Urothelium cell line (cell line): Measurements from ENCODE around the gene UBE2E3.

Source experiments
- DNase-seq: peaks from one replicate; pipeline ENCODE4 v3.0.0; 2011; ENCODE audit warnings: low spot score, mixed read lengths
- FAIRE-seq: peaks from 2 replicates; lab custom pipeline; 2011; peaks lifted over from hg19 to GRCh38; lab: Jason Lieb, UNC

UBE2E3 gene

DNA sequence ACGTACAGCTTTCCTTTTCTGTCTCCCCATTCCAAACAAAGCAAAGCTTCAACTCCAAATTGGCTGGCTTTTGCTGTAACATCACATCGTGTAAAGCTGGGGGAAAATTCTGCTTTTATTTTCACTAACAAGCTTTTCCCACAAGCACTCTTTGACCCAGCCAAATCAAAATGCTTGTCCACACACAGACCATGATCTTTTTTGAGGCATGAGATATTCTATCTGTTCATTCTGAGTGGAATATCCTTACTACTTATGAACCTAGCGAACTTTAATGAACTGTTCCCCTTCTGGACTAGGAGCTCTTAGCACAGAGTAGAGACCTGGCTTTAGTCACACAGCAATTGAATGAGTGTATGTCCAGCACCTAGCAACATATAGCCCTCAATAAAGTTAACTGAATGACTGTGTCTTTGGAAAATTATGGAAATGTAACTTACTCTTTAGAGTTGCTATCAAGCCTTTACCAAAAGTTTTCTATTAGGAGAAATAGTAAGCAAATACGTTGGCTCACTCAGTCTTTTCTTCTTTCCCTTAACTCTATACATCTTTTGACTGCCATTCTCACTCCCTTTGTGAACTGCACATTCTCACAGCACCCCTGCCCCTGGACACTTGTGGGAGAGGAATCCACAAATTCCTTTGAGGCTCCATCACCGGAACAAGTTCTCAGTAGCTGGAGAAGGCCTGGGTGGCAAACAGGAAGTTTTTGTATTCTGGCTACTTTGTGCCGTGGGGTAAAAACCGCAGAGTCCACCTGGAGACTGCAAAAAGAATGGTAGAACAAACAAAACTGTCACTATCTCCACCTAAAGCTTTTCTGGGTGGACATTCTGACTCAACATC is 1.3 kb upstream of the UBE2E3 start:
- DNase-seq (peak; percentile 69), FAIRE-seq (peak; percentile 81)

- DNase-seq: no peak
- FAIRE-seq: no peak
Measured at GRCh38 chr2:180979749-180980105, 678 bp upstream of the UBE2E3 start.

- FAIRE-seq (no peak), DNase-seq (peak; percentile 43)
Measured at GRCh38 chr2:180980943-180981911, 822 bp downstream of the UBE2E3 start.

DNA sequence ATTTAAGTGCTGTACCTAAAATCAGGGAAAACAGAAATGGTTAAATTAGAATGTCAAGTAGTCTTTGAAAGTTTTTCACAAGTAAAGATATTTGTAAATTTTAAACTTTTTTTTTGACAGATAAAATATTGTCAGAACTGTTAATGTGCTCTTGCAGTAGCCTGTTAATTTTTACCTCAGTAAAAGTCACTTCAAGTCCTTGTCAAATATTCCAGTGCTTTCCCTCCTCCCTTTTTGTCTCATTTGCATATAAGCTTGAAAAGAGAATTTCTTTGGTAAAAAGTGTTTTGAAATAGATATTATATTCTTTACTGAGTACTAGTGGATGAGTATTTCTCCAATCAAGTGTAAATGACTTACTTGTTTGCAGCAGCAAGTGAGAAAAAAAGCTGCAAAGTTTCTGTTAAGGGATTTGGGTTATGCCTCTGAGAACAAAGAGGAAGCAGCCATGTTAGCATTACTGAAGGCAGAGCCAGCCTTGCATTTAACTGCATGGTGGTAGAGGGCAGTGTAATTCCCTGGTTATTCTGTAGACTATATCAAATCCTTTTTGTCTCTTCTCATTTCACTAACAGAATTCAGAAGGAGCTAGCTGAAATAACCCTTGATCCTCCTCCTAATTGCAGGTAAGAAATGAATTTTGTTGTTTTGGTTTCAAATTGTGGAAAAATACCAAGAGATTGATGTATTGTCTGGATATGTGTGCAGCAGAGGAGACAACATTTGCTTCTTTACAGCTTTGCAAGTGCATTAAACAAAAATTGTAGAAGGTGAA is 3.2 kb downstream of the UBE2E3 start:
- FAIRE-seq (no peak), DNase-seq (peak; percentile 34)

- DNase-seq: no peak
- FAIRE-seq: no peak
Measured at GRCh38 chr2:180985771-180986395, 5.5 kb downstream of the UBE2E3 start.

GRCh38 chr2:180987146-180987545 is 6.7 kb downstream of the UBE2E3 start:
- DNase-seq: no peak
- FAIRE-seq: no peak

DNA sequence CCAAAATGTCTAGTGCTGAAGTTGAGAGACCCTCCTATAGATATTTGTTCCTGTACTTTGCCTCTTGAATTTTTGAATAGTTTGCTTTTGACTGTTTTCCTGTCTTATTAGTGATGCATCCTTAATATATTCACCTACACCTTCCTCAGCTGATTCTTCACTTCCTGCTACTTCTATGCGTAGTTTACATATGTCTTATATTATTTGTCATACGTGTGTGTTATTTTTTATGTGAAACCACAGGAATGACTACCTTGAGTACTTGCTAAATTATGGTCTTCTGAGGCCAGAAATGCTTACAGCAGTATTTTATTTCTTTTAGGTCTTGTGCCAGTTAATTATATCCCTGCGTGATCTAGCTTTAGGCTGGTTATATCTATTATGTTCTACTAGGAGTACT is 9.9 kb downstream of the UBE2E3 start:
- FAIRE-seq (no peak), DNase-seq (no peak)

GRCh38 chr2:180990794-180991193 is 10.4 kb downstream of the UBE2E3 start:
- no peak for DNase-seq
- FAIRE-seq: no peak

DNA sequence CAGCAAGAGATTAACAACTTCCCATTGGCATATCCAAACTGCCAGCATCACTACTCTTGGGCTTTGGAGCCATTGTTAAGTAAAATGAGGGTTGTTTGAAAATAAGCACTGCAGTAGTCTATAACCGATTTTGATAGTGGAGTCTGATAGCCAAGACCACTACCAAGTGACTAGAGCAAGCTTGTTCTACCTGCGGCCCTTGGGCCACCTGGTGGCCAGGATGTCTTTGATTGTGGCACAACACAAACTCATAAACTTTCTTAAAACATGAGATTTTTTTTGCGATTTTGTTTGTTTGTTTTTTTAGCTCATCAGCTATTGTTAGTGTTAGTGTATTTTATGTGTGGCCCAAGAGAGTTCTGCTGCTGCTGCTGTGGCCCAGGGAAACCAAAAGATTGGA is 11.0 kb downstream of the UBE2E3 start:
- DNase-seq: no peak
- FAIRE-seq: no peak

DNA sequence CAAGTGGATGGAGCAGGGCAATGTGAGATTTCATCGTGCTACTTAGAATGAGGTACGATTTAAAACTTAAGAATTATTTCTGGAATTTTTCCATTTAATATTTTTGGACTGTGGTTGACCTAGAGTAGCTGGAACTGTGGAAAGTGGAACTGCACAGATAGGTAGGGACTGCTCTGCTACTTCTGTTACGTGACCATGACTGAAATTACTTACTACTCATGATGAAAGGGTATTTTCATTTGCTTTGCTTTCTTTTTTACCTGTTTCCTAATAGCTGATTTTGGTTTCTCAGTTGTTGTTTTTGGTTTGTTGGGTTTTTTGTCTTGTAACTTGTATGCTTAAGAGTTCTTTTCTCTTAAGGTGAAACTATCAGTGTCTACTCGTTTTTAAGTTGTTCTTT is 11.4 kb downstream of the UBE2E3 start:
- no peak for DNase-seq
- no peak for FAIRE-seq

GRCh38 chr2:180992994-180993393 is 12.6 kb downstream of the UBE2E3 start:
- no peak for DNase-seq
- no peak for FAIRE-seq

- FAIRE-seq: no peak
- DNase-seq: no peak
Measured at GRCh38 chr2:180999274-180999964, 19.0 kb downstream of the UBE2E3 start.

DNA sequence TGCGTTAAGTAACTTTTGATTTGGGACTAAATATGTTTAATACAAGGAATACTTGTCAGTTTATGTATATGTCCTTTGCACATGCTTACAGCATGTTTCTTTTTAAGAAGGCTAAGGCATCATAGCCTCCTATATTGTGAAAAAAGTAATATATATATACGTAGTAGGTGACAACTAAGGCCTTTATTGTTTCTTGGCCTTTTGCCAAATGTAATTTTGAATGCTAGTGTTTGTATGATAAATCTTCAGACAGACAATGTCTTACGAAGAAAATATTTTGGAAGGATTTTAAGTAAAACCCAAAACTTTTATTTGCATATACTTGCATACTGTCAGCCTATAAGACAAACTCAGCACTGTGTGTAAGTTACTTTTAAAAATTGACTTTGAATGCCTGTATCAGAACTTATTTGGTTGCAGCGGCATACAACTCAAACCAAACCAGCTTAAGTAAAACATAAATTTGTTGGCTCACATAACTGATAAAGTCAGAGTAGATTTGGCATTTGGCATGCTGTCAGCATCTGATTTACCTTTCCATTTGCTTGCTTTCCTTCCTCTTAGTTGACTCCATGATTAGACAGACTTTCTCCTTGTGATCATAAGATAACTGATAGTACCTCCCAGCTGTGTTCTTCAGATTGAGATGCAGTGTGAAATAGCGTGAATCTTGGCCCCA is 24.4 kb downstream of the UBE2E3 start:
- FAIRE-seq: no peak

GRCh38 chr2:181005326-181005655 is 24.9 kb downstream of the UBE2E3 start:
- FAIRE-seq (no peak), DNase-seq (no peak)

More for the DNA sequence above, 24.4 kb downstream of the UBE2E3 start:
- no peak for DNase-seq

- DNase-seq: no peak
- no peak for FAIRE-seq
Measured at GRCh38 chr2:181005809-181006208, 25.4 kb downstream of the UBE2E3 start.

DNA sequence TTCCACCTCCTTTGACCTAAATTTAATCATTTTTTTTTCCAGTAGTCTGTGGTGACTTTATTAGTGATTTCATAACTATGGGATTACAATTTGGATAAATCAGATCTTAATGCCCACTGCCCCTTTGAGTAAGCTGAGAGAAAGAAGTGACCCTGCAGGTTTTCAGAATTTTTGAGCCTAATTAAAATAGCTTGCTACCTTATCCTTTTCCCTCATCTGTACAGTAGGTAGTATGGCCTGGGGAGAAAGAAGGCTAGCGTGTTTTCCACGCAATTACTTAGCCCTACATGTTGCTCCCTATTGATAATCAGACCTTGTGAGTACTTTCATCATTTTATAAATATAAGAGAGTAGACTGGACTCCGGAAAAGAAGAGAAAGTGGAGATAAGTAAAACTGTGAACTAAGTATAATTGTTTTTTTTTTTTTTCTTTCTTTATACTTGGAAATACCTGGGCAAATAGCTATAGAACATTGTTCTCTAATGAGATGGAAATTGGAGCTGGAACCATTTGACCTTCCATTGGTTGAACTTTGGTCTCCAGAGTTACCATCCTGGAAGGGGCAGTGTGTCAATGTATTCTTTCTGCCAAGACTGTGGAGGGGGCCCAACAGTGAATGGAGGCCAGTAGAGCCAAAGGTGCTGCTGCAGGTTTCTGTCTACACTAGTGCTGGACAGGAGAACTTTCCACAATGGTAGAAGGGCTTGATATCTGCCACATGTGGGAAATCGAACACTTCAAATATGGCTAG is 26.9 kb downstream of the UBE2E3 start:
- no peak for FAIRE-seq
- no peak for DNase-seq

GRCh38 chr2:181008407-181008806 is 28.0 kb downstream of the UBE2E3 start:
- FAIRE-seq: no peak
- no peak for DNase-seq

GRCh38 chr2:181021199-181021789 is 40.9 kb downstream of the UBE2E3 start:
- DNase-seq (no peak), FAIRE-seq (no peak)
